ENCODE data around the gene RNASEH2C.

- TF ChIP-seq CTCF (IDR thresholded peaks at IDR 0.05): no peak
- no peak for TF ChIP-seq POLR2A (IDR thresholded peaks at IDR 0.05)
- no peak for TF ChIP-seq POLR2AphosphoS5 (IDR thresholded peaks at IDR 0.05)
These were observed 20.2 kb downstream of the RNASEH2C start for GRCh38 chr11:65700399-65700798.
